IPS-NIHi7 (cell line): ENCODE results near the gene NHSL1.
A peak's percentile ranks its signal among the peaks of the same experiment; 100 is the strongest.

ENCODE experiments used
- DNase-seq: peaks from one replicate; pipeline ENCODE4 v3.0.0; 2012; ENCODE audit warnings: mixed read lengths; ENCODE audit errors: extremely low spot score

NHSL1 gene

GRCh38 chr6:138499303-138500018 is at the start of gene NHSL1:
Gene NHSL1 (minus strand): TSS chr6:138499494. CDS start chr6:138499290, 204 bp downstream.
- DNase-seq = no peak

- no peak for DNase-seq
Observed at GRCh38 chr6:138546733-138547185, 47.5 kb upstream of the NHSL1 start.

- peak; percentile 87 for DNase-seq
Observed at GRCh38 chr6:138545621-138545980, 46.3 kb upstream of the NHSL1 start.

GRCh38 chr6:138544501-138544900 is 45.2 kb upstream of the NHSL1 start:
- DNase-seq = no peak

- no peak for DNase-seq
Observed at GRCh38 chr6:138543657-138544056, 44.4 kb upstream of the NHSL1 start.

GRCh38 chr6:138541823-138542481 is 42.7 kb upstream of the NHSL1 start:
- no peak for DNase-seq

GRCh38 chr6:138540468-138540867 is 41.2 kb upstream of the NHSL1 start:
- no peak for DNase-seq

- no peak for DNase-seq
Observed at GRCh38 chr6:138539876-138540275, 40.6 kb upstream of the NHSL1 start.

GRCh38 chr6:138538390-138539031 is 39.2 kb upstream of the NHSL1 start:
- no peak for DNase-seq

- DNase-seq = no peak
Observed at GRCh38 chr6:138537106-138537505, 37.8 kb upstream of the NHSL1 start.

GRCh38 chr6:138535728-138536455 is 36.6 kb upstream of the NHSL1 start:
- DNase-seq = no peak

GRCh38 chr6:138533667-138534066 is 34.4 kb upstream of the NHSL1 start:
- no peak for DNase-seq

- DNase-seq = no peak
Observed at GRCh38 chr6:138531387-138531786, 32.1 kb upstream of the NHSL1 start.

- DNase-seq = peak; percentile 21
Observed at GRCh38 chr6:138529478-138529877, 30.2 kb upstream of the NHSL1 start.

- no peak for DNase-seq
Observed at GRCh38 chr6:138528956-138529355, 29.7 kb upstream of the NHSL1 start.

- DNase-seq = no peak
Observed at GRCh38 chr6:138528137-138528536, 28.8 kb upstream of the NHSL1 start.

GRCh38 chr6:138527411-138528088 is 28.3 kb upstream of the NHSL1 start:
- DNase-seq = peak; percentile 13

GRCh38 chr6:138526822-138527235 is 27.5 kb upstream of the NHSL1 start:
- no peak for DNase-seq

- DNase-seq = no peak
Observed at GRCh38 chr6:138525355-138525754, 26.1 kb upstream of the NHSL1 start.

- no peak for DNase-seq
Observed at GRCh38 chr6:138524526-138524925, 25.2 kb upstream of the NHSL1 start.

- no peak for DNase-seq
Observed at GRCh38 chr6:138523347-138524210, 24.3 kb upstream of the NHSL1 start.
